Stimulated activated CD8-positive, alpha-beta memory T cell treated with anti-CD3 and anti-CD28 coated beads, Interleukin-12 subunit alpha, Interleukin-12 subunit beta, amount 100 ng/mL, for 4 hours (primary cell): ENCODE results near the gene KCNF1.

Experiments used
- DNase-seq: peaks from one replicate; pipeline ENCODE4 v3.0.0-alpha.2; 2020; ENCODE audit warnings: low read depth

KCNF1 gene

DNA sequence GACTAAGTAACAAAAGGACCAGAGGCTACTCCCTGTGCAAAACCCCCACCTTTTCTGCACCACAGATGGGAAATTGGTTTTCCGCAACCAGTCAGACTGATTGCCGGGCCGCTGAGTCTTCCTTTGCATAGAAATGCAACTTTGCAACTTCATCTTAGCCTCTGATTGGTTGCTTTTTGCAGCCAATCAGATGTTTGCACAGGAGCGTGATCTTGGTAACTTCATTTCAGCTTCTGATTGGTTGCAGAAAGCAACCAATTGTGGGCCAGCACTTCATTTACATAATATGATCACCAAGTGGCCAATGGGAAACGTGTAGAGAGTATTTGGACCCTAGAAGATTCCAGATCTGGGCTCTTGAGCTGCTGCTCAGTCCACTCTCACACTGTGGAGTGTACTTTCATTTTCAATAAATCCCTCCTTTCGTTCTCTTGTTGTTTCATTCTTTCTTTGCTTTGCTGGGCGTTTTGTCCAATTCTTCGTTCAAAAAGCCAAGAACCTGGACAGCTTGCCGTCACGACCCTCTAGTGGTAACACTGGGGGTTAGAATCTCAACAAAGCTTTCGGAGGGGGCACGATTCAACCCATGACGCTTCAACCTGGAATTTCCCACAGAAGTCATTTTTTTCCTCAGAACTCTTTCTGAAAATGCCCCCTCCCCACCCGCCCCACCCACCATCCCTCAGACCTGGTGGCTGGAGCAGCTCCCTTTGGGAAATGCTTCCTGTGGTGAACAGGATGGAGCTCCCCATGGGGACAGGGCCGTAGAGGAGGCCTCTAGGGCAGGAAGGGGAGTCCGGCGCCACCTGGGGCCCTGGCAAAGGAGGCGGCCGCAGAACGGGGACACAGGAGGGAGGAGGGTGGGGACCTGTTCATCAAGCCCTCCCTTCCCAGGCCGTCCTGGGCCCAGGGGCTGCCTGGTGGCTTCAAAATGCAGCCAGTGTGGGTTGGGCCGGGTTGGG lies 31.8 kb upstream of the KCNF1 start:
- DNase-seq, result no peak

DNA sequence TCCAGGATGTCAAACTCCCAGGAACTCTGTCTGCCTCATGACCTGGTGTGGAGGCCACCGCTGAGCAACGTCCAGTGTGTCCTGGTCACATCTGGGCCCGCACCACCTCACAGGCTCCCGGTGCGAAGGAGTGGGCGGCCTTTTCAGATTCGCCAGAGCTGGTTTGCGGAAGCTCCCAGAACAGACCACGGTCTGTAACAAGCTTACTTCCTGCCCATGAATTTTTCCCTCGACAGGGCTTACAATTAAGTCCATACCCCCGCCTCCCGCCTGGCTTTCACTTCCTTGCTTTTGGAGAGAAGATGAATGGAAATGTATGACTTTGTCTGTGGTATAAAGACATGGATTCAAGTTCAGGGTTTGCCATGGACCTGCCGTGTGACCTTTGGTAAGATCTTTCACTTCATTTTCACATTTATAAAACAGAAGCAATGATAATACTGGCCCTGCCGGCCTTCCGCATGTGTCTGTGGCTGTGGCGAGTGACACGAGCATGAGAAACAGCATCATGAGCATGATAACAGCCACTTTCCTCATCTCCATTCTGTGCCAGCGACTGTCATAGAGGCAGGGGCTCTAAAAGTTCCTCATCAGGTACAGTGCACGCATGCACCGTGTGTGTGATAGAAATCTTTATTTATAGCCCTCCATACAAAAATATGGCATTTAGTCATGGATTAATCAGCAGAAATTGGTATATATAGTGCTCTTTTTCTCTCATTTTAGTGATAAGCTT lies 31.0 kb upstream of the KCNF1 start:
- DNase-seq, result no peak

DNA sequence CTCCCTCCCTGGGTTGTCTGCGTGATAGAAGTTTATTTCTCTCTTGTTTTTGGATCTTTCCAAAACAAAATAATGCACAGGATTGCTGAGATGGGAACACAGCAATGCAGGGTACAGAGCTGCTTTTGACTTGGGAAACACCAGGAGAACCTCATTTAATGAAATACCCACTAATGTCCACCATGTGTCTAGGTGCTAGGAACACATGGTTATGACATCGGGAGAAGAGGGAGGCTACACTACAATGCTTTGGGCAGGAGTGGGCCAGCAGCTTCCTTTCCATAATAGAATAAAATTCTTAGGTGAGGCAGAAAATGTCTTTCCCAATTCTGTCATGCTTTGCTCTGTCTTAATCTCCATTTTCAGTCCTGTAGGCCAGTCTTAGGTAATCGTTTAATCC lies 29.2 kb upstream of the KCNF1 start:
- DNase-seq, result no peak

DNA sequence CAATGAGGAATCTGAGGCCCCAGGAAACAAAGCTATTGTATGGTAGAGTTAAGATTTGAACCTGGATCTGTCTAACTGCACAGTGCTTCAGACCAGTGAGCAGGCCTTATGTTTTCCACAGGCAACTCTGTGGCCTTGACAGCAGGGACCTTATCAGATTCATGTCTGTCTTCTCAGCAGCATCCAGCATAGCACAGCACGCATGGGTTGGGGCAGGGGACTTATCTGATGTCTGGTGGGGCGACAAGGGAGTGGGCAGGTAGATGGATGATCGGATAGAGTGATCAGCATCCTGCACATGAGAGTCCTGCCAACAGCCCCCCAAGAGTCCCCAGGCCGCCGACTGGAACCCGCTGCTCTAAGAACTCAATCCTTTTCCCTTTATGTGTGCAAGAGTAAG lies 28.7 kb upstream of the KCNF1 start:
- DNase-seq, result no peak

DNA sequence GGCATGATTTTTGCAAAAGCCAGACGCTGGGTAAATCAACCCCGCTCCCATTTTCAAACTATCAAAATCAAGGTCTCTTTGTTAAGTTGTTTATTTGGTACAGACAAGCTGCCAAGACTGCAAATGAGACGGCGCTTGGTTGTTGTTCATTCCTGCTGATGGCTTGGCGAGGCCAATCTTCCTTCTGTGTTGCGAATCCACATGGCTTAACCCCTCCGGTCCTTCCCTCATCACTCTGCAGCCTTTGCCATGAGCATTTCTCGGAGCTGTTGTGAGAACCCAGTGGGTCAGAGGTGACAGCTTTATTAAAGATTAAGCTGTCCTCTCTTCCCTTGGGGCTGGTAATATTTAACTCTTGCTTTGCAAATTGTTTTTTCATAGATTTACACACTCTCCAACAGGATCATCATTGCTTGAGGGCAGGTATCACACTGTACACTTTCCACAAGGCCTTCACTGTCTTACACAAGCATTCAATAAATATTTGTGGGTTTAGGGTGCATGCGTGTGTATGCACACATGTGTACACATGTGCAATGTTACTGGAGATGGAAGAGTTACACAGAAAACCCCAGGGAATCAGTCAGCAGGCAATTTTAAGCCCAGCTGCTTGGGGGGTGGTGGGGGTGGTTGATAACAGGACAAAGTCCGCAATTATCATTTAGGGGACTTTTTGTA lies 27.8 kb upstream of the KCNF1 start:
- DNase-seq, result no peak

DNA sequence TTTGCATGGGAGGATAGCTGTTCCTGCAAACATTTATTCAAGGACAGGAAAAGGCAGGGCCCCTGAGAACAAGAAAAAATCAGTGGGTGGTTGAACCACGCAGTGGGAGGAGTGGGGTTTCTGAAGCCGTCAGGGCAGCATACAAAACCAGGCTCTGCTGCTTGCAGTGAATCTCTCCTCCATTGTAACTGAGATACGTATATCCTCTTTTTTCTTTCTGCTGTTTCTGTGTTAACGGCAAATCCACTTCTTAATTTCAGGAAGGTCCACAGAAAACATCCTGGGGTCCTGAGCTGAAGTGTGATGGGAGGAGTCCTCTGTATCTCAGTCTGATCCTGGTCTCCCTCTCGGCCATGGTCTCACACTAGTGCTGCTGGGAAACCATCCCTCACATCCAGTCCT lies 27.2 kb upstream of the KCNF1 start:
- no peak for DNase-seq

DNA sequence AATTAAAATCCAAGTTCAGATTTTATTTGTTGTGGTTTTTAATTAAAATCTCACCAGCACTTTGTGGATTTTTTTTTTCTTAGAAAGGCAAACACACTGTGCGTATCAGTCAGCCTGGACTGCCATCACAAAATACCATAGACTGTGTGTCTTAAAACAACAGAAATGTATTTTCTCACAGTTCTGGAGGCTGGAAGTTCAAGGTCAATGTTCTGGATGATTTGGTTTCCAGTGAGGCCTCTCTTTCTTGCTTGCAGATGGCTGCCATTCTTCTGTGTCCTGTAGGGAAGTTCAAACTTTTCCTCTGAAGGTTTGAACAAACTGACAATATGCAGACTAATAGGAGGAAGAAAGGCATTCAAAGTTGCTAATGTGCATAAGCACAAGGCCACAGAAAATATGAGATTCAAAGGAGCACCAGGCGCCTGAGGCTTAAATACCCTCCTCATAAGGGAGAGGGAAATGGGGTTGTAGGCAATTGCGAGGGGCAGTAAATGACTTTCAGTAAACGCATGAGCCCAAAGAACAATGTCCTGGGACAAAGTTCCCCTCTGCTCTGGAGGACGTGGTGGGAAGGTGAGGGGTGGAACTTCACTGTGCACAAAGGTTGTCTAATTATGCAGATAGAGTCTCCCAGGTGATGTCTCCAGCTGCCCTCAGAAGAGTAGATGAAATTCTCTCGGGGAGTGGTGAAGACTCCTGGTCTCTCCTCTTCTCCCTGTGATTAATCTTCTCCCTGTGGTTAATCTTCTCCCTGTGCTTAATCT lies 26.5 kb upstream of the KCNF1 start:
- no peak for DNase-seq

DNA sequence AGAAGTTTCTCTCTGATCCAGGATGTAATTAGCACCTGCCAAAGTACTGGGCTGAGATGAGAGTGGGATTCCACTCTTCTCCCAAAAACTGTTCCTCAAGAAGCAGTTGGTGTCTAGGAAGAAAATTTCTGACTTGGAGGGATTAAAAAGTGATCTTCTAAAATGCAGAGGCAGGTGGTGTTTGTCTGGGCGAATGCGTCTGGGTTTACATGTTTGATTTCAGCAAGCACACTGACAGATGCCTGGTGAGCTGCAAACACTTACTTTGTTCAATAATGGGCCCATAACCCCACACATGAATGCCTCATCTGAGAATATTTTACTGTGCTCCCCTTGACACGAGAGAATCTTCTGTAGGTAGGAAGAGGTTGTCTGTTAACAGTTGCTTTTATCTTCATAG lies 24.3 kb upstream of the KCNF1 start:
- DNase-seq, result no peak

DNA sequence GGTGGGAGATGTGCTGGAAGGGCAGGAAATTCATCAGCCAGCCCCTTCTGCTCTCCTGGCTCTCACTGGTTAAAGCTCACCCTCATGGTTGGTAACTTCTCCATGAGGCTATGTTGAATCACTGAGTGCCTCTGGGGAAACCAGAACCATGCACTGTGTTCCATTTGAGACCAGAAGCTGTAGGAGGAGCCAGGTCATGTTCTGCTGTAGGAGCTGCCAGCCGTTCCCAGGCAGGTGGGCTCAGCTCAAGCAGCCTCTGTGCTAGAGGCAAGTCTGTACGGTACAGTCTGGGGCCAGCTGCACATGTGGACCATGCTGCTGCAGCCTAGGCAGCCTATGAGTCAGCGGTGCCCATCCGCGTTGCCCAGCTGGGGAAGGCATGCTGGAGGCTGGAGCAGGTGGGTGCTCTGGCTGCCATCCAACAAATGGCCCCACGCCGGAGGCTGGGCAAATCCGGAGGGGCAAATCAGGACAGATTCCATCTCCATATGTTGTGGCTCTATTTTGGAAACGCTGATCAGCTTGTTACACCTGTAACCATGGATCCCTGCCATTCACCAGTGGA lies 22.0 kb upstream of the KCNF1 start:
- no peak for DNase-seq

DNA sequence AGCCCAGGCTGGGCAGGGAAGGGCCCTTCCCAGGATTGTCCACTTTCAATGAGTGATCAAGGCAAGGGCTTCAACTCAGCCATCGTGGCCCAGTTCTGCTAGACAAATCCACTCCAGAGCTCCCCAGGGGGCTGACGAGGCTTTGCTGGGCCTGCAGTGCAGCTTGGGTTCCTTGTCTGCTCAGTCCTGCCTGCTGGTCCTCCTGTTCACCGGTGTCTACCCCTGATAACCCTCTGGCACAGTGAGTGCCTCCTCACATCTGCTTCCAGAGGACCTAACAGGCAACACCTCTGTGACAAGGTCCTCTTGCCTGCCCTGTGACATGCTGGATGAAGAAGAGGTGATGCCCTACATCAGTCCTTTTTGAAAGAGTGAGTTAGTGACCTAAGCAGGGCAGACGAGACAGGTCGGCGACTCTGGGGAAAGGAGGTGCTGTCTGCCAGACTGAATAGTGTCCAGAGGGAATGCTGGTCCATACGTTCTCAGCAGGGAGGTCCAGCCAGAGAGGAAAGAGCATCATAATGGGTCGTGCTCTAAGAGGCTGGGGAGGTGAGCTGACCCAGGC lies 20.9 kb upstream of the KCNF1 start:
- DNase-seq, result no peak

DNA sequence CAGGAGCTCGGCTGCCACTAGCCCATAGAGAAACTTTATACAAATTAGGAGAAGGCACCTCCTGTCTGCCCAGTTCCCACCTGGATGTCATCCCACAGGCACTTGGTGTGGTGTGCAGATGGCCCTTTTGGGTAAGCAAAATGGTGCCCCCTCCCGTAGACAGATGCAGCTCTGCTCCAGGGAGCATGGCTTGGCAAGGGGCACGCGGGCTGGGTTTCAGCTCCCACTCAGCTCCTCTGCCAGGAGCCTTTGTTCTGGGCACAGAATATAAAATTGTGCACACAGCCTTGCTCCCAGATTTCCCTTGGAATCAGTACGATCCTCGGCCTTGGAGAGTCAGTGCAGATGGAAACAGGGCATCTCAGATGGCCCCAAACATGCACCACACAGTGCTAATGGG lies 20.3 kb upstream of the KCNF1 start:
- no peak for DNase-seq

DNA sequence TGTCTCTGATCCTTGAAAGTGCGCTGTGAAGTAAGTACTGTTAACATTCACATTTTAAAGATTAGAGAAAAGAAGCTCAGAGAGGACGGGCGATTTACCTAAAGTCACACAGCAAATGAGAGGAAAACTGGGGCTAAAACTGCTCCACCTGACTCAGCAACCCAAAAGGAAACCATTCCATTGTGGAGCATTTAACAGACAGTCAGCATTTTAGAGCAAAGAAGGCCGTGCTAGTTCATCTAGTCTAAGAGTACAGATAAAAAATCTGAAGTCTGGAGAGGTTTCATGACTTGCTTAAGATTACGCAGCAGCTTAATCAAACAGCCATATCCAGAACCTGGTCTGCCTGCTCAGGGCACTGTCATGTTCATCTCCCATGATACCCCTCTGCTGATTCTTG lies 19.9 kb upstream of the KCNF1 start:
- DNase-seq, result no peak

DNA sequence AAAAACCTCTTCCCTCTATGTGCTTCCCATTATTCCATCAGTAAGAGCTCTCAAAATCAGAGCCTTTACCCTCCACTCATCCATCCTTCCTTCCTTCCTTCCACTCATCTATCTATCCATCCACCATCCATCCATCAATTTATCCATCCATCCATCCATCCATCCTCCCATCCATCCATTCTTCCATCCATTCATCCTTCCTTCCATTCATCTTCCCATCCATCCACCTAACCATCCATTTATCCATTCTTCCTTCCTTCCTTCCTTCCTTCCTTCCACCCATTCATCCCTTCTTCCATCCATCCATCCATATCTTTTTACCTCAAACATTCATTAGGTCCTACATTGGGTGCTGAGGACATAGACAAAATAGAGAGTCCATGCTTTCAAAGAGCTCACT lies 19.4 kb upstream of the KCNF1 start:
- no peak for DNase-seq

DNA sequence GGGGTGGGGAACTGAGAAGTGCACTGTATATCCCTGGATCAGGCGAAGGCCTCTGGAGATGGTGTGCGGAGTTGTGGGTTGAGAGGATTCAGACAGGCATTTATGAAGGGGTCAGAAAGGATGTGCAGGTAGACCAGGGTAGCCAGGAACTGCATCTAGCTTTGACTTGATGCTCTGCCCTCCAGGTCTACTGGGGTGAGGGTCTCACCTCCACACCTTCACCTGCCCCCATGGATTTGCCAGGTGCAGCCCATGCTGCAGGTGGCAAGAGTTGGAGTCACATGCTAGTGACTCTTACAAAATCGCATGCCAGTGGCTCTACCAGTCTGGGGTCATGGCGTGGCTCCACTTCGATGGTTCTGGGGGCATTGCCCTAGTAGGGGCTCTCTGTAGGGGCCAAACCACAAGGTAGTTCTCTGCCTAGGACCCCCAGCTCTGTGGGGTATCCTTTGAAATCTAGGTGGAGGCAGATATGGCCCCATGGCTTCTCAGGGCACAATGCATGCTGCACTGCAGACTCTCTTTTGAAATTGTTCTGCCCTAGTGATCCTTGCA lies 18.9 kb upstream of the KCNF1 start:
- DNase-seq, result no peak

DNA sequence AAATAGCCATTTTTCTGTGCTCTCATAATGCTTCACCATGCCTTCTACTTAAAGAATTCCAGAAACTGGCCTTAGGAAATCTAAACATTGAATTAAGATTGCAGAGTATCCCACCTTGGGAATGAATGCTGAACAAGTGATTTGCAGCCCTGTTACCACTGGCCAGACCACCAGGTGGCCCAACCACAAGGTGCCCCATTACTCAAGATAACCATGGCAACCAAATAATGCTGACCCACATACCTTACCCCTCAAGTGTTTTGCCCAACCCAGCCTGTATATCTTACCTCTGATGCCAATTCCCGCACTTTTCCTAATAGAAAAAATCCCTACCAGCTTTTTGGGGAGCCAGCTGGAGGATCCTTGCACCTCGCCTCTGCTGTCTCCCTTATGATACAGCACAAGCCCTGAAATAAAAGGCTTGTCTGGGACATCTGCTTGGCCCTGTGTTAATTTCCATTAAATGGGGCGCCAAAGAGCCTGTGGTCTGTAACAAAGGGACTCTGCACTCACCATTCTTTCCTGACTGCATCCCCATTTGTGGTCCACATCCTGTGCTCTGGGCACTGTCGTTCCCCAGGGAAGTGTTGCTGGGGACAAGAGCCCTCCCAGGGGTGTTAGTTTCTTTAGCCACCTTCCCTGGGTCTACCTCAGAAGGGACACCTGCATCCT lies 17.3 kb upstream of the KCNF1 start:
- no peak for DNase-seq

DNA sequence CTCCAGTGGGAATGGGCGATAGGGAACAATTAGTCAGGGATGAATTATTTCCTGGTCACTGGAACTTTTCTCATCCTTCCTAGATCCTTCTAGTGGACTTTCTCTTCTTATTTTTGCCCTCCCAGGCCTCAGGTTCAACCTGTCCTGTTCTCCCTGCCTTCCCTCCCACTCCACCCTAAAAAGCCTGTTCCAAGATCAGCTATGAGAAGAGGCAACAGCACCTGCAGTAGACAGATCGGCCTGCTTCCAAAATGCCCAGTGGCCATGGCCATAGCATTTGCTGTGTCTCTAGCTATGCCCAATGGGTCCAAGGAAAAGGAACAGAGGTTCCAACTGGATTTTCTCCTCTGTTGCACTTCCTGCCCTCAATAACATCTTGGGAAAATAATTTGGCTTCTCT lies 16.5 kb upstream of the KCNF1 start:
- no peak for DNase-seq

DNA sequence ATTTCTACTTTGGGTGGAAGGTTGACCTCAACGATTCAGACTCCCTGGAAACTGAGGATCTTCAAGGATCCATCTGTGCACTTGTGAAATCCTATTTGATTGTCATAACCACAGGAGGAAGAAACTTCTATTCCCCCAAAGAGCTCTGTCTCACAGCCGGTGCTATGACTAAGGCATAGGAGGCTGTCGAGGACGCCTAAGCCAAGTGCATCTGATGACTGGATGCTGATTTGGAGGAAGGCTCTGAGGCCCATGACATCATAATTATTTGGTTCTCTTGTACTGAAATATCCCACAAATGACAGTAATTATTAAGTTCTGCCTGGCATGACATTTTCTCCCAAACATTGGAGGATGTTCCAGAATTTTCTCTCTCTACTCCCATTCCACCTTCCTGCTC lies 13.8 kb upstream of the KCNF1 start:
- DNase-seq, result no peak

DNA sequence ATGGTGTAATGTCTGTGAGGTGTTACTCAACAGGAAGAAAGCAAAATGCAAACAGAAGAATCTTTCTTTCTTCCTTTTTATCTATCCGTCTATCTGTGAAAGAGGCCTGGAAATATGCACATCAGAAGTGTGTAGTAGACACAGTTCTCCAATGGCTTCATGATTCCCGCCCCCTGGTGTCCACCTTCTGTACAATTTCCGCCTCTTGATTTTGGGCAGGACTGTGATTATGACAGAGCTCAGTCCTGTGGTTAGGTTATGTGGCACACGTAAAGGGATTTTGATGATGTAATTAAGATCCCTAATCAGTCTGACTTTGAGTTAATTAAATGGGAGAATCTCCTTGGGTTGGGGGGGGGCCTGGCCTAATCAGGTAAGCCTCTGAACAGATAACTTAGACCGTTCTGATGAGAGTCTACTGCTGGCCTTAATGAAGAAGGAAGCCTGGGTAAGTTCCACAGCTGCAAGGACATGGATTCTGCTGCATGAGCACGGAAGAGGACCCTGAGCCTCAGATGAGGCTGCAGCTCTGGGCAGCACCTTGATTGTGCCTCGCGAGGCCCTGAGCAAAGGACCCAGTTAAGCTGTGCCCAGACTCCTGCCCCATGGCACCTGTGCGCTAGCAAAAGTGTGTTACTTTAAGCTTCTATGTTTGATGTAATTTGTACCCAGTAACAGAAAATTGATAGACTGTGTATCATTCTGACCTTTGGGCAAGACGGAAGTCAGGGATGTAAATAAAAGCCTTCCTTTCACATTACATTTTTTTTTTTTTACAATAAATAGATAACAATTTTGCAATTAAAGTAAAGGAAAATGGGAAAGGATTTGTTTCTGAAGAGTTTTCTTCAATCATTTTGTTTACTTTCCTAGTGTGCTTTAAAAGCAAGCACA lies 11.3 kb upstream of the KCNF1 start:
- no peak for DNase-seq

DNA sequence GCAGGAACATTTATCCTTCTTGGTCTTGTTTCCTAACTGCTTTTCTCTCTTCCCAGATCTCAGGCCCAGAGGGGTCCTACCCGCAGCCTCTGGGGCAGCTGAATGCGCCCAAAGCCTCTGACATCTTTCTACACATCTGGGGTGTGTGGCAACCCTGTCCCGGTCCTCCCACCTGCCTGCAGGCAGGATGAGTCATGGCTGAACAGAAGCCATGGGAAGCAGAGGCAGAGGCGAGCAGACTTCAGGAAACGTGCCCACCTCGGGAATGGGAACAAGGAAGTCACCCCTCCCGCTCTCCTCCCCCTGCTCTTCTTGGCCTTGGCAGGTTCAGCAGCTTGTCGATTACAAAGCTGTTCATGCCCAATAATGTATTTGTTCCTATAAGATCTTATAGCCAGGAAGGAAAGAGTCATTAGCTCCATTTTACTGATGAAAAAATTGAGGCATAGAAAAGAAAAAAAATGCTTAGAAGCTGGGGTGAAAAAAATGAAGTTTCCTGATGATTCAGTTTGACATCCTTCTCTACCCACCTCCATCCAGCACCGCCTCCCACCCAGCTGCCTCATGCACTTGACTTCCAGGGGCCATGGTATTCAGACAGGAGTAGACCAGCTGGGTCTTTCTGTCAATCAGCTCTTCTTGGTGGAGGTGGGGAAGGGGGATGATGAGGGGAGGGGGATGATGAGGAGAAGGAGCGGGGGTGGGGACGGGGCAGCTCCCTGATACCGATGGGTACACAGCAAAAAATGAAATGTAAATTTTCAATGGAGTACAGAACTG lies 10.4 kb upstream of the KCNF1 start:
- no peak for DNase-seq
